GM10248 (cell line): ENCODE measurements around the gene DMWD.
A peak's percentile ranks its signal among the peaks of the same experiment; 100 is the strongest.

Experiments
- CTCF ChIA-PET: fragments of 300-600 bp; sonication (Branson Sonifier 250); formaldehyde crosslinking; extraction: SDS; loops from one replicate; lab custom pipeline; 2021; ENCODE audit warnings: antibody characterized with exemption; lab: Yijun Ruan, JAX
- POLR2A ChIA-PET: fragments of 350-650 bp; sonication (Branson Sonifier 250); formaldehyde crosslinking; extraction: SDS; loops from one replicate; lab custom pipeline; 2020; ENCODE audit warnings: antibody characterized with exemption; lab: Yijun Ruan, JAX
- DNase-seq: peaks from one replicate; pipeline ENCODE4 v3.0.0; 2012; ENCODE audit errors: extremely low spot score
- CTCF ChIP-seq: IDR thresholded peaks from 2 replicates; pipeline ENCODE4 v1.5.1; 2012; ENCODE audit warnings: mild to moderate bottlenecking, low read depth; ENCODE audit errors: extremely low read depth, missing control alignments, control extremely low read depth

DMWD gene

GRCh38 chr19:45817010-45817724, 24.5 kb upstream of the DMWD start:
- ChIA-PET CTCF (interaction anchor here (0.6 to 7.1 kb wide), 54 partner anchors 11 to 448 kb away, joined by 3 to 113 read pairs (median 6); partner anchors contain the start of genes CCDC61, DMPK, DMWD and FOXA3), POLR2A (interaction anchor here (0.5 to 0.7 kb wide), 2 partner anchors 8 to 15 kb away, joined by 3 read pairs; no protein-coding TSS in a partner anchor)
- peak; percentile 96 for TF ChIP-seq CTCF
- DNase-seq, result peak; percentile 99

- ChIA-PET CTCF (interaction anchor here (0.6 to 7.1 kb wide), 53 partner anchors 11 to 449 kb away, joined by 3 to 113 read pairs (median 6); partner anchors contain the start of genes CCDC61, DMPK, DMWD and FOXA3), POLR2A (interaction anchor here (0.5 to 0.7 kb wide), 2 partner anchors 7 to 15 kb away, joined by 3 read pairs; no protein-coding TSS in a partner anchor)
- TF ChIP-seq CTCF, result no peak
- DNase-seq, result no peak
These were observed 23.8 kb upstream of the DMWD start for GRCh38 chr19:45816236-45817009.

GRCh38 chr19:45815481-45816216, 23.0 kb upstream of the DMWD start:
- no peak for DNase-seq
- POLR2A ChIA-PET, result no interaction called here
- TF ChIP-seq CTCF, result no peak
- CTCF ChIA-PET, result interaction anchor here (1.2 to 7.1 kb wide), 11 partner anchors 12 to 122 kb away, joined by 3 to 113 read pairs (median 17); partner anchors contain the start of genes FOXA3, QPCTL, SIX5 and SYMPK

- no peak for DNase-seq
- POLR2A ChIA-PET, result no interaction called here
- TF ChIP-seq CTCF, result no peak
- CTCF ChIA-PET, result interaction anchor here (1.2 to 7.1 kb wide), 3 partner anchors 12 to 20 kb away, joined by 3 to 113 read pairs (median 5); no protein-coding TSS in a partner anchor
These were observed 22.3 kb upstream of the DMWD start, which contains the start of gene RSPH6A for GRCh38 chr19:45814851-45815480. Gene RSPH6A, minus strand, starts transcription at chr19:45815308. Its CDS starts 132 bp downstream, at chr19:45815176.

GRCh38 chr19:45814166-45814780, 21.6 kb upstream of the DMWD start:
- no peak for TF ChIP-seq CTCF
- ChIA-PET POLR2A (no interaction called here), CTCF (interaction anchor here (0.8 to 7.1 kb wide), 6 partner anchors 10 to 45 kb away, joined by 3 to 113 read pairs (median 4); partner anchors contain the start of gene SIX5)
- no peak for DNase-seq
